Endothelial cell of umbilical vein (primary cell): ENCODE results near the gene DMTF1. TPM values are rescaled to one million over a fixed set of nuclear protein-coding genes. Genes with fewer than 3 reads are reported as not detected.

Source experiments
- BruUV-seq: library from RNA; stranded (reverse); fragments of 400-500 nt; replicated peaks from 2 replicates; lab custom pipeline; 2021; lab: Mats Ljungman, UMichigan
- CTCF ChIA-PET: fragments of 300-600, 350-600 bp; sonication (Branson Sonifier 250); formaldehyde crosslinking; loops from one replicate; lab custom pipeline; 2021; ENCODE audit warnings: antibody characterized with exemption, inconsistent platforms; lab: Charles Lee
- POLR2A ChIA-PET: fragments of 300-600, 350-600 bp; sonication (Branson Sonifier 250); formaldehyde crosslinking; loops from one replicate; lab custom pipeline; 2021; ENCODE audit warnings: antibody characterized with exemption, inconsistent platforms; lab: Charles Lee
- DNase-seq: peaks from one replicate; pipeline ENCODE4 v3.0.0-alpha.2; 2011; ENCODE audit warnings: low read depth, low spot score
- FAIRE-seq: peaks from 2 replicates; lab custom pipeline; 2011; peaks lifted over from hg19 to GRCh38; lab: Jason Lieb, UNC
- H2AFZ ChIP-seq: 2 replicates; pipeline ENCODE4 v1.6.0; 2012; ENCODE audit warnings: low read depth, low read length, control low read depth, inconsistent platforms
- H3K27ac ChIP-seq: 2 replicates; pipeline ENCODE4 v1.5.1; 2011; ENCODE audit warnings: low read depth, mild to moderate bottlenecking, control low read depth, low read length, moderate library complexity; ENCODE audit not compliant: insufficient read depth
- H3K27me3 ChIP-seq, 2 experiments: 2 replicates each; pipeline versions ENCODE4 v1.6.0 to v1.6.1; 2011; ENCODE audit warnings: low read length in 2 of 2, mixed read lengths in 1 of 2; ENCODE audit not compliant: control insufficient read depth in 2 of 2, insufficient read depth in 2 of 2
- H3K36me3 ChIP-seq, 2 experiments: 2 replicates in 1 of 2; 3 replicates in 1 of 2; pipeline ENCODE4 v1.5.1; 2011; ENCODE audit warnings: low read length in 2 of 2, mild to moderate bottlenecking in 1 of 2, moderate library complexity in 1 of 2; ENCODE audit not compliant: control insufficient read depth in 2 of 2, insufficient read depth in 2 of 2; ENCODE audit errors: extremely low read depth in 1 of 2
- H3K4me1 ChIP-seq: 3 replicates; pipeline ENCODE4 v1.5.1; 2011; ENCODE audit warnings: mild to moderate bottlenecking, low read length; ENCODE audit not compliant: control insufficient read depth, insufficient read depth; ENCODE audit errors: extremely low read depth
- H3K4me2 ChIP-seq: 2 replicates; pipeline ENCODE4 v1.6.1; 2011; ENCODE audit warnings: low read length, control low read depth, mixed read lengths; ENCODE audit not compliant: insufficient read depth
- H3K4me3 ChIP-seq, 3 experiments: fragments of 200-600 bp in 1 of 3; sonication (generic), shearing (Covaris generic) in 1 of 3; replicated peaks in 1 of 3; 2 replicates each; pipeline ENCODE4 v1.5.1; 2011 to 2016; ENCODE audit warnings: control low read depth in 3 of 3, low read length in 3 of 3, mild to moderate bottlenecking in 2 of 3, inconsistent platforms in 1 of 3, low read depth in 1 of 3, moderate library complexity in 1 of 3; ENCODE audit not compliant: insufficient read depth in 1 of 3
- H3K79me2 ChIP-seq: 2 replicates; pipeline ENCODE4 v1.6.0; 2012; ENCODE audit warnings: low read length, inconsistent platforms; ENCODE audit not compliant: control insufficient read depth, insufficient read depth
- H3K9ac ChIP-seq: replicated peaks from 2 replicates; pipeline ENCODE3; 2011; ENCODE audit warnings: low read length, control low read depth; ENCODE audit not compliant: insufficient read depth; ENCODE audit errors: extremely low read depth
- H3K9me1 ChIP-seq: replicated peaks from 3 replicates; pipeline ENCODE4 v1.6.0; 2011; ENCODE audit warnings: mild to moderate bottlenecking, low read length; ENCODE audit not compliant: control insufficient read depth, insufficient read depth; ENCODE audit errors: extremely low read depth
- H3K9me3 ChIP-seq: replicated peaks from 2 replicates; pipeline ENCODE4 v1.5.1; 2012; ENCODE audit warnings: low read length, inconsistent platforms; ENCODE audit not compliant: control insufficient read depth, insufficient read depth
- H4K20me1 ChIP-seq: replicated peaks from 2 replicates; pipeline ENCODE3; 2011; ENCODE audit warnings: mild to moderate bottlenecking, low read length; ENCODE audit not compliant: control insufficient read depth, insufficient read depth; ENCODE audit errors: extremely low read depth
- EZH2 ChIP-seq: IDR thresholded peaks from 2 replicates; pipeline ENCODE4 v1.6.1; 2012; ENCODE audit warnings: borderline replicate concordance, low read depth, mild to moderate bottlenecking, moderate library complexity, low read length, inconsistent platforms; ENCODE audit not compliant: severe bottlenecking
- FOS ChIP-seq: IDR thresholded peaks from 2 replicates; pipeline ENCODE4 v1.6.1; 2011; ENCODE audit warnings: mild to moderate bottlenecking, low read length, moderate library complexity, borderline replicate concordance; ENCODE audit not compliant: insufficient read depth
- GATA2 ChIP-seq: IDR thresholded peaks from 2 replicates; pipeline ENCODE4 v1.7.0; 2011; ENCODE audit warnings: low read depth, mild to moderate bottlenecking, moderate library complexity, mixed read lengths, low read length; ENCODE audit not compliant: insufficient read length, insufficient read depth
- JUN ChIP-seq: IDR thresholded peaks from 2 replicates; pipeline ENCODE4 v1.6.1; 2011; ENCODE audit warnings: borderline replicate concordance, low read depth; ENCODE audit not compliant: insufficient read length, insufficient read depth
- MYC ChIP-seq: IDR thresholded peaks from one replicate; pipeline ENCODE4 v1.6.1; 2011; ENCODE audit warnings: mild to moderate bottlenecking, low read depth, low read length
- POLR2A ChIP-seq: IDR thresholded peaks from 2 replicates; pipeline ENCODE4 v1.6.1; 2012; ENCODE audit warnings: low read depth, mild to moderate bottlenecking, control low read depth, low read length
- POLR2AphosphoS5 ChIP-seq: IDR thresholded peaks from 2 replicates; pipeline ENCODE4 v1.6.1; 2012; ENCODE audit warnings: low read depth, mild to moderate bottlenecking, control low read depth, low read length, moderate library complexity; ENCODE audit not compliant: insufficient read depth
- dilution Hi-C: fragments of 300-500 bp; cut with MboI; formaldehyde crosslinking; loops from one replicate; pipeline ENCODE4 v1.15.0; 2019; ENCODE audit warnings: low sequenced_read_pairs; ENCODE audit not compliant: extremely low pct_ligation_motif_present
- intact Hi-C: fragments of 100-400 bp; cut with micrococcal nuclease; formaldehyde crosslinking; loops from one replicate; pipeline ENCODE4 v1.10.0; 2022
- polyA plus RNA-seq, 4 experiments: library from polyadenylated mRNA; depleted of rRNA in 3 of 4; stranded (reverse) in 3 of 4; unstranded in 1 of 4; fragments of >200 nt; gene quantifications; 2 replicates each; pipeline versions ENCODE4 v1.2.1 to v1.2.3, GENCODE V29; 2011 to 2012; ENCODE audit warnings: missing spikeins in 1 of 4
- total RNA-seq: library from RNA; stranded (reverse); gene quantifications from 2 replicates; pipeline ENCODE4 v1.2.3, GENCODE V29; 2021
- TF ChIP-seq, protein P1 (sequence below): IDR thresholded peaks from 2 replicates; pipeline ENCODE4 v1.6.1; 2011; ENCODE audit not compliant: insufficient read depth, insufficient read length
- TF ChIP-seq, protein P2 (sequence below), 2 donors: IDR thresholded peaks; 1 replicate in 1 of 2; 2 replicates in 1 of 2; pipeline ENCODE4 v1.5.1; 2011; ENCODE audit warnings: low read length in 2 of 2, mild to moderate bottlenecking in 2 of 2, moderate library complexity in 2 of 2, control low read depth in 1 of 2, inconsistent platforms in 1 of 2, low read depth in 1 of 2; ENCODE audit not compliant: insufficient read depth in 1 of 2; ENCODE audit errors: extremely low read depth in 1 of 2

The DMTF1 gene
- total and polyA plus RNA-seq, 2 donors (not counting 3 experiments of a cell fraction or from before 2014, with no cell fraction given): 78.5 to 100.0 TPM

DNA sequence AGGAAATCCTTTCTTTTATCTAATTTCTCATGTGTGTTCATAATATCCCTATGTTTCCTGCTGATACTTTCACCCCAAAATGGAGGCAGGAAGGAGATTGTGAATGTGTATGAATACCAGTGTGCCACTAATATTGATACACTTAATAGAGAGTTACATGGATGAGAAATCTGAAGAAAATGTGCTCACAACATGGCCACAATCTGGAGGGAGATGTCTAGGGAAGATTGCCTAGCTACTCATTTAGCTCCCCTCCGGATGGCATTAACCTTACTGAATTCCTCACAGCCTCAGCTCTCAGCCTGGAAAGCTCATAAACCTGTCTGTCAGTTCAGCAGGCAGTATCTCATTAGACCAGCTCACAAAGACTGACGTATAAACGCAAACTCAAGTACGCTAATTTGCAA is 23.4 kb upstream of the DMTF1 start:
- Histone ChIP-seq H3K4me3 (no peak overlapping the region), H3K9ac (no peak overlapping the region), H3K4me2 (peak overlapping the region; percentile 8), H3K36me3 (no peaks in the 10 kb centered on the region), H3K9me1 (no peaks in the 10 kb centered on the region), H3K79me2 (no peaks in the 10 kb centered on the region), H4K20me1 (no peaks in the 10 kb centered on the region), H2AFZ (peak overlapping the region; percentile 43), H3K4me1 (peaks cover 6% of the 10 kb centered on the region), H3K27ac (no peak overlapping the region), H3K9me3 (no peaks in the 10 kb centered on the region), H3K27me3 (no peaks in the 10 kb centered on the region)
- TF ChIP-seq, protein P1, sequence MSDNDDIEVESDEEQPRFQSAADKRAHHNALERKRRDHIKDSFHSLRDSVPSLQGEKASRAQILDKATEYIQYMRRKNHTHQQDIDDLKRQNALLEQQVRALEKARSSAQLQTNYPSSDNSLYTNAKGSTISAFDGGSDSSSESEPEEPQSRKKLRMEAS: no peak
- no peak for TF ChIP-seq MYC
- TF ChIP-seq GATA2: no peak
- no peak for TF ChIP-seq JUN
- TF ChIP-seq EZH2: no peak
- TF ChIP-seq FOS: no peak
- TF ChIP-seq, protein P2, sequence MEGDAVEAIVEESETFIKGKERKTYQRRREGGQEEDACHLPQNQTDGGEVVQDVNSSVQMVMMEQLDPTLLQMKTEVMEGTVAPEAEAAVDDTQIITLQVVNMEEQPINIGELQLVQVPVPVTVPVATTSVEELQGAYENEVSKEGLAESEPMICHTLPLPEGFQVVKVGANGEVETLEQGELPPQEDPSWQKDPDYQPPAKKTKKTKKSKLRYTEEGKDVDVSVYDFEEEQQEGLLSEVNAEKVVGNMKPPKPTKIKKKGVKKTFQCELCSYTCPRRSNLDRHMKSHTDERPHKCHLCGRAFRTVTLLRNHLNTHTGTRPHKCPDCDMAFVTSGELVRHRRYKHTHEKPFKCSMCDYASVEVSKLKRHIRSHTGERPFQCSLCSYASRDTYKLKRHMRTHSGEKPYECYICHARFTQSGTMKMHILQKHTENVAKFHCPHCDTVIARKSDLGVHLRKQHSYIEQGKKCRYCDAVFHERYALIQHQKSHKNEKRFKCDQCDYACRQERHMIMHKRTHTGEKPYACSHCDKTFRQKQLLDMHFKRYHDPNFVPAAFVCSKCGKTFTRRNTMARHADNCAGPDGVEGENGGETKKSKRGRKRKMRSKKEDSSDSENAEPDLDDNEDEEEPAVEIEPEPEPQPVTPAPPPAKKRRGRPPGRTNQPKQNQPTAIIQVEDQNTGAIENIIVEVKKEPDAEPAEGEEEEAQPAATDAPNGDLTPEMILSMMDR (IDR thresholded peaks at IDR 0.05; ENCODE audit: extremely low read depth in 1 of 2, insufficient read depth in 1 of 2, low read depth in 1 of 2, low read length in 2 of 2): no peak
- TF ChIP-seq POLR2A: no peak
- no peak for TF ChIP-seq POLR2AphosphoS5
- DNase-seq: peak; percentile 73
- ChIA-PET CTCF (interaction anchor here (0.9 to 1.9 kb wide), 4 partner anchors 8 to 187 kb away, joined by 3 to 16 read pairs (median 3); no protein-coding TSS in a partner anchor), POLR2A (no interaction called here)
- peak; percentile 47 for FAIRE-seq
- dilution Hi-C loops: no loop called here
- BruUV-seq: no TSS peak
- intact Hi-C loops: no loop called here
